Mononuclear cell (primary cell): ENCODE results near the gene KLF5. TPM values are rescaled to one million over a fixed set of nuclear protein-coding genes. Genes with fewer than 3 reads are reported as not detected.

Experiments
- H3K27me3 ChIP-seq: 2 replicates; pipeline ENCODE4 v1.6.0; 2011; ENCODE audit warnings: low read length, control low read depth; ENCODE audit not compliant: insufficient read depth
- H3K4me1 ChIP-seq: 2 replicates; pipeline ENCODE4 v1.5.1; 2011; ENCODE audit warnings: mild to moderate bottlenecking, low read length, control low read depth; ENCODE audit not compliant: insufficient read depth
- H3K4me3 ChIP-seq: 2 replicates; pipeline ENCODE4 v1.5.1; 2011; ENCODE audit warnings: mild to moderate bottlenecking, low read length, moderate library complexity
- H3K9me3 ChIP-seq: 2 replicates; pipeline ENCODE4 v1.5.1; 2011; ENCODE audit warnings: low read depth, mild to moderate bottlenecking, control low read depth, low read length
- total RNA-seq: library from RNA; depleted of rRNA; stranded (reverse); fragments of >200 nt; gene quantifications from one replicate; pipeline ENCODE4 v1.2.3, GENCODE V29; 2012

Gene KLF5
- total RNA-seq, 1 donor = 3.0 TPM

DNA sequence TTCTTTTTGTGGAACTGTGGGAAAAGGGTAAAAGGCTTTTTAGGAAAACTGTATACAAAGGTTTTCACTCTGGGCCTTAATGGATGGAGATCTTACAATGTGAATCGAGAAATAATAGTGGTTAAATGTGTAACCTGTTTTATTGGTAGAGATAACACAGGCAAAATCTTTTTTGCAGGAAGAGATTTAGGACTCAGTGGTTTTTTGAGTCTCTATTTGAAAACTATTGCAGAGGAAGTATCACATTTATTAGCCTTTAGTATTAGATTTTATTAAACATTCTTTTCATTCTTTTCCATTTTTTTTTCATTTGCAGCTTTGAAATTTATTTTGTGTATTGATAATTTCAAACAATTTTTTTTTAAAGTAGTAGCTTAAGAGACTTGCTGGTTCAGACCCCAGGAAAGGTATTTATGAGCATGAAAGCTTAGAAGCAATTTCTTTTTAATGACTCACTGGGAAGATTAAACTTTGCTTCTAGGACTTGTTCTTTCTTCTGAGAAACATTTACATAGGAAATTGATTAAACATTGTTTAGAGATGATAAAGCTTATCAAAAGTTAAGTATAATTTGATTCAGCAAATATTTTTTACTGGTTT lies 10.5 kb downstream of the KLF5 start:
- H3K9me3 ChIP-seq = no peaks in the 10 kb centered on the region
- no peaks in the 10 kb centered on the region for H3K27me3 ChIP-seq
- no peak overlapping the region for H3K4me3 ChIP-seq
- no peaks in the 10 kb centered on the region for H3K4me1 ChIP-seq

DNA sequence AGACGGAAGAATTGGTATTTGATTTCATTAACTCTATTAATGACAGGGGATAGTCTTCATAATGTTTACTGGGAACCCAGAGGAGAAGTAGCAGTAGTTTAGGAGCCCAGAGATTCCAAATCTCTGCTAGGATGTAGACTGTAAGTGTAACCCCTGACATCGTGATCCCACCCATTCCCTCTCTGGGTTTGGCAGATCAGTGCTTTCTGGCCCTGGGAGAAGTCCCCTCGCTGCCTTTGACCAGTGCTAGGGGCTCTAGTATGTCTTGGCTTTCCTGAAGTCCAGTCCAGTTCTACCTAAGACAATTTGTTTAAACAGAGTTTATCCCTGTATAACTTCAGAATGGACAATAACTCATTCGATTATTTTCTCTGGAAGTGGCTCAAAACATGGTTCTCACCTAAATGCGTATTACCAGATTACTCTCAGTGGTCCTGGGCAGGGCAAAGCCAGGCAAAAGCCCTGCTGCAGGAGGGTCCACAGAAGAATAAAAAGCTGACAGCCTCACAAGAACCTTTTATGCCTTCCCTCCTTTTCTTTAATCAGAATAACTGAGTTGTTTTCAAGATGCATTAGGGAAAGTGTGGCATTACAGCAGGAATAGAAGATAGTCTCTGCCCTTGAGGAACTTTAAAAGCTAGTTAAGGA lies 11.8 kb downstream of the KLF5 start:
- no peak overlapping the region for H3K4me3 ChIP-seq
- H3K4me1 ChIP-seq = no peaks in the 10 kb centered on the region
- H3K27me3 ChIP-seq = no peaks in the 10 kb centered on the region
- H3K9me3 ChIP-seq = no peaks in the 10 kb centered on the region

DNA sequence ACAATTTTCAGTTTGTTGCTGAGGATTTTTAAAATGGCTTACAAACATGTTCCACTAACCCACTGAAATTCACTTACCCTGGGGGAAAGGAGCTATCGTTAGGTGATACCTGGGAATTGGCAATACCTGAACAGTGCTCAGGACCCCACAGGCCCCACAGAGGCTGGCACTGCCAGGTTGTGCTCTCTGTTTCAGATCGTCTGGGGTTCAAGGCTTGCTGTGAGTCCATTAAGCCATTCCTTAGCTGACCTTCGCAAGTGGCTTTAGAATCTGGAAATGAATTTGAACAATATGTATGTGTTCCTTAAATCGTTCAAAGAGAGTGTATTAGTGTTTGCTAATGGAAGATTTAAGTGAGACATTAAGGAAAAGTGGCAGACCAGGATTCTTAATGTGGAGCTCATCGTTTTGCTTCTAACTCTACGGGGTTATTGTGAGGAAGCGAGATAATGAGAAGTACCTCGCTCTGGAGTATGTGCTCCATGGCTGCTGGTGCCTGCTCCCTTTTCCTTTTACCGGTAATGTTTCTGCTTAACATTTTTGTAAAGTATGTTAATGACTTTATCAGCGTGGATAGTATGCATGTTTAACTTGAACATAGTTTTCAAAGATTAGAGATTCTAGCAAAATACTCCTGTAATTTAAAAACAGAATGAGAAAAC lies 13.6 kb downstream of the KLF5 start:
- Histone ChIP-seq H3K9me3 (no peaks in the 10 kb centered on the region), H3K27me3 (no peaks in the 10 kb centered on the region), H3K4me1 (no peaks in the 10 kb centered on the region), H3K4me3 (no peak overlapping the region)

DNA sequence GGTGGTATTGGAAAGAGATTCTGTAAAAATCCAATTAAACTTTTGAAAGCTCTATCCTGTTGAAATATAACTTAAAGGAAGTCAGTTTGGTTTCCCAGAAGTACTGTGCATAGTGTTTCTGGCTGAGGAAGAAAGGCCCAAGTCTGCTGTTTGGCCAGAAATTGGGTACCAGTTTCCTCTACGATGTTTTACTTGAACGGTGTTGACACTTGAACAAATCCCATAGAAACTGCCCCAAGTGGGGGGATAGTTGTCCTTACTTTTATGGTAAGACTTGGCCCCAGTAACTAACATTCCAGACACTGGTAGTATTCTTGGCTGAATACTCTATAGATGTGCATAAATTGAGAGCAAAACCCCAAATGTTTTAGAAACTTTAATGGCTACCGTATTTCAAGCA lies 14.2 kb downstream of the KLF5 start:
- Histone ChIP-seq H3K9me3 (no peaks in the 10 kb centered on the region), H3K4me3 (no peak overlapping the region)

DNA sequence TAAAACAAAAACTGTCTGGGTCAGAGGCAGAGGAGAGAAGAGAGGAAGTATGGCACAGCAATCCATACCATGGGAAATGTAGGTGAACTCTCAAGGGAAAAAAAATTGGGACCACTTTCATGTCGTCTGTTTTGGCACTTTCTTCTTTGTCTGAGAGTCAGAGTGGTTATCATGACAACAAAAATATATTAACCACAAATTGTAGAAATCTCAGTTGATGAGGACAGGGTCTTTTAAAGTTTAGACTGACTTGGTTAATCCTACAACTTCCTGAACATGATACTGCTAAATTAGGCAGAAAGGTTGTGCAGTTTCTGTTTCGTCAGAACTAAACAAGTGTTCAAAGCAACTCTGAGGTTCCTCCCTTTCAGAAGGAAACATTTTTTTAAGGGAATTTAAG lies 15.2 kb downstream of the KLF5 start:
- no peaks in the 10 kb centered on the region for H3K9me3 ChIP-seq
- no peaks in the 10 kb centered on the region for H3K4me1 ChIP-seq
- no peaks in the 10 kb centered on the region for H3K27me3 ChIP-seq
- no peak overlapping the region for H3K4me3 ChIP-seq

More for the DNA sequence above, 14.2 kb downstream of the KLF5 start:
- Histone ChIP-seq H3K4me1 (no peaks in the 10 kb centered on the region), H3K27me3 (no peaks in the 10 kb centered on the region)

DNA sequence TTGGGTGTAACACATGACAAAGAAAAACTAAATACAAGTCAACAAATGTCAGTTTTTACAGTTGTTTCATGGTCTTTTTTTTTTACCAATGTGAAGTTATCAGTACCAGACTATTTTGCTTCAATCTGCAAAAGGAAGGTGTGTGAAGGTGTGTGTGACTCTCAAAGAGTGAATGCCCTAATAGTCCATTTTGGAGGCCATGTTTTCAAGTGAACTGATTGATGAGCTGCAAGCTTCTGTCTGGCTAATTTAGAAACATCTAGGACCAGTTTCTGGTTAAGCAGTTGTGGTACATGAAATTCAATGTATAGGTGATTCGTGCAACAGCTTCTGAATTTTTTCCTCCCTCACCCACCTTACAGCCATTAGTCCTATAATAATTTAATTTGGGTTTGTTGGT lies 16.1 kb downstream of the KLF5 start:
- no peaks in the 10 kb centered on the region for H3K4me1 ChIP-seq
- no peaks in the 10 kb centered on the region for H3K9me3 ChIP-seq
- H3K27me3 ChIP-seq = no peaks in the 10 kb centered on the region
- H3K4me3 ChIP-seq = no peak overlapping the region

DNA sequence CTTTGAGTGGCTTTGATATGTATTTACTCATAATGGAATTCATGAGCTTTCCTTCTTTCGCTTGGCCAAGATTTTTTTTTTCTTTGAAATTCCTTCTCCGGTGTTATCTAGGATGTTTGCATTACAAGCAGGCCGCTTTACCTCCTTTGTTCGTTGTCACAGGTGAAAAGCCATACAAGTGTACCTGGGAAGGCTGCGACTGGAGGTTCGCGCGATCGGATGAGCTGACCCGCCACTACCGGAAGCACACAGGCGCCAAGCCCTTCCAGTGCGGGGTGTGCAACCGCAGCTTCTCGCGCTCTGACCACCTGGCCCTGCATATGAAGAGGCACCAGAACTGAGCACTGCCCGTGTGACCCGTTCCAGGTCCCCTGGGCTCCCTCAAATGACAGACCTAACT lies 16.7 kb downstream of the KLF5 start:
- Histone ChIP-seq H3K9me3 (no peaks in the 10 kb centered on the region), H3K27me3 (no peaks in the 10 kb centered on the region), H3K4me1 (no peaks in the 10 kb centered on the region), H3K4me3 (no peak overlapping the region)

DNA sequence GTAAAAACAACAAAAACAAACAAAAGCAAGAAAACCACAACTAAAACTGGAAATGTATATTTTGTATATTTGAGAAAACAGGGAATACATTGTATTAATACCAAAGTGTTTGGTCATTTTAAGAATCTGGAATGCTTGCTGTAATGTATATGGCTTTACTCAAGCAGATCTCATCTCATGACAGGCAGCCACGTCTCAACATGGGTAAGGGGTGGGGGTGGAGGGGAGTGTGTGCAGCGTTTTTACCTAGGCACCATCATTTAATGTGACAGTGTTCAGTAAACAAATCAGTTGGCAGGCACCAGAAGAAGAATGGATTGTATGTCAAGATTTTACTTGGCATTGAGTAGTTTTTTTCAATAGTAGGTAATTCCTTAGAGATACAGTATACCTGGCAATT lies 17.1 kb downstream of the KLF5 start:
- H3K9me3 ChIP-seq = no peaks in the 10 kb centered on the region

DNA sequence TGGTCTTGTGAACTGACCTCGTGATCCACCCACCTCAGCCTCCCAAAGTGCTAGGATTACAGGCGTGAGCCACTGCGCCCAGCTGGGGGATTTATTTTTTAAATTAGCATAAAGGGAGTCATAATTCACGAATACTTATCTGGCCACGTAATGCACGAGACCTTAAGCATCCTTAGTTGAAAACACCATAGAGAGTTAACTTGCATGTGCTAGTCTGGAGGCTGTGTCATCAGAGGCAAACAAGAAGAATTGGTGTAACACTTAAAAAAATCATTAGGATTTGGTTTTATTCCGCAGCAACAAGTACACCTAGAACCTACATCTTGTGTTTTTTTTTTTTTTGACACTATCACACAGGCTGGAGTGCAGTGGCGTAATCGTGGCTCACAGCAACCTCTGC lies 19.1 kb downstream of the KLF5 start:
- H3K27me3 ChIP-seq = no peaks in the 10 kb centered on the region
- H3K4me3 ChIP-seq = no peak overlapping the region
- no peaks in the 10 kb centered on the region for H3K9me3 ChIP-seq
- no peaks in the 10 kb centered on the region for H3K4me1 ChIP-seq

More for the DNA sequence above, 17.1 kb downstream of the KLF5 start:
- no peaks in the 10 kb centered on the region for H3K4me1 ChIP-seq
- no peaks in the 10 kb centered on the region for H3K27me3 ChIP-seq
- H3K4me3 ChIP-seq = no peak overlapping the region

DNA sequence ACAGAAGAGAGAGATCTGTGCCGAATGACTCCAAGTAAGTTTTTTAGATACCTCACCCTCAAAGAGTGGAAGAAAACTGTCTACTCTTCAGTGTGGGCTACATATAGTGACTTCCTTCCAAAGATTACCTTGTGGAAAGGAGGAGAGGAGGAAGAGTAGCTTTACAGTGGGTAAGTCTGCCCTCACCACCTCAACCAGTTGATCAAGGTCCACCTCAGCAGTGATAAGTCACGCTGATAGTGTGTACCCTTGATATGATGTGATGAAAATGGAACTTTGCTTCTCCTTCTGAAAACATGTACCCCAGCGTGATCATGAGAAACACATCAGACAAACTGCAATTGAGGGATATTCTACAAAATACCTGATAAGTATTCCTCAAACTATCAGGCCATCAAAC lies 20.6 kb downstream of the KLF5 start:
- Histone ChIP-seq H3K4me3 (no peak overlapping the region), H3K4me1 (no peaks in the 10 kb centered on the region), H3K27me3 (no peaks in the 10 kb centered on the region), H3K9me3 (no peaks in the 10 kb centered on the region)

DNA sequence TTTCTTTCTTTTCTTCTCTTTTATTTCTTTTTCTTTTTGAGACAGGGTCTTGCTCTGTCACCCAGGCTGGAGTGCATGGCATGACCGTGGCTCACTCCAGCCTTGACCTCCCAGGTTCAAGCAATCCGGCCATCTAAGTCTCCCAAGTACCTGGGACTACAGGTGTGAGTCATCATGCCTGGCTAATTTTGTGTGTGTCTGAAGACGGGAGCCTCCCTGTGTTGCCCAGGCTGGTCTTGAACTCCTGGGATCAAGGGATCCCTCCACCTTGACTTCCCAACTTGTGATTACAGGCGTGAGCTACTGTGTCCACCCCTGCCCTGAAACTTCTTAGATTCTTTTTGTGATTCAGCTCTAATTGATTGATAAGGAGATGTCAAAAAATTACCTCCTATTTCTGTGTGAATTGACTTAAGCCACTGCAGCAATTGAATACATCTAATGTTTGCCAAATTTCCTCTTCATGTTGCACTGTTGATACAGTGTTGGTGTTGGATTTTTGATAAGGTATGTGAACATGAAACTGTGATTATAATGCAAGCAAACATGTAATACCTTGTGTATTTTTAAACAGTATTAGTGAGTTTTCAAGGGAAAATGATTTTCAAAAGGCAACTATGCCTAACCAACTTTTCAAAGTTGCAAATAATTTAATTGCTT lies 22.6 kb downstream of the KLF5 start:
- H3K27me3 ChIP-seq = no peaks in the 10 kb centered on the region
- no peaks in the 10 kb centered on the region for H3K9me3 ChIP-seq
- H3K4me3 ChIP-seq = no peak overlapping the region
- no peaks in the 10 kb centered on the region for H3K4me1 ChIP-seq

DNA sequence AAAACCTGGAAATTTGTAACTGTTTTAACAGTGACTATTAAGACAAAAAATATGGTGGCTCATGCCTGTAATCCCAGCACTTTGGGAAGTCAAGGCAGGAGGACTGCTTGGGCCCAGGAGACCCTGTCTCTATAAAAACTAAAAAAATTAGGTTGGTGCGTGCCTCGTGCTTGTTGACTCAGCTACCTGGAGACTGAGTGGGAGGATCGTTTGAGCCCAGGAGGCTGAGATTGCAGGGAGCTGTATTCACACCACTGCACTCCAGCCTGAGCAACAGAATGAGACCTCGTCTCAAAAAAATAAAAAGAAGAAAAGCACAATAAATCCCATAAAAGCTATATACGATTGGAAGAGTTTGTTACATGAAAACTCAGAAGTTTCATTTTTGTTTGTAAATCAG lies 23.7 kb downstream of the KLF5 start:
- no peaks in the 10 kb centered on the region for H3K9me3 ChIP-seq
- no peaks in the 10 kb centered on the region for H3K27me3 ChIP-seq
- H3K4me3 ChIP-seq = no peak overlapping the region
- H3K4me1 ChIP-seq = no peaks in the 10 kb centered on the region

DNA sequence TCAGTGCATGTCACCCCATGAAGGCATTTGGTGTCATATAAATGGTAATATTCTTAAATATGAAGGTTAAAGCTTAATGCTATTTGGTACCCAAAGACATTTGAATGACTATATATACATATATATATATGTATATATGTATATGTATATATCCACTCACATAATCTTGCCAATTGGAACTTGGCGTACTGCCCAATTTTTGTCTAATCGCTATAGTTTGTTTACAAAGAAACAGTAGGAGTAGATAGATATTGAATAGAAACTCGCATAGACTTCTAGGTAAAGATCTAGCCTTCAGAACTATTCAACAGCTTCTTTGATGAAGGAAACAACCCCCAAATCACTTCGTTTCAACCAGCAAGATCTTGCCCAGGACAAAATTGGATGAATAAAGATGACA lies 24.1 kb downstream of the KLF5 start:
- Histone ChIP-seq H3K9me3 (no peaks in the 10 kb centered on the region), H3K4me1 (no peaks in the 10 kb centered on the region), H3K27me3 (no peaks in the 10 kb centered on the region), H3K4me3 (no peak overlapping the region)

DNA sequence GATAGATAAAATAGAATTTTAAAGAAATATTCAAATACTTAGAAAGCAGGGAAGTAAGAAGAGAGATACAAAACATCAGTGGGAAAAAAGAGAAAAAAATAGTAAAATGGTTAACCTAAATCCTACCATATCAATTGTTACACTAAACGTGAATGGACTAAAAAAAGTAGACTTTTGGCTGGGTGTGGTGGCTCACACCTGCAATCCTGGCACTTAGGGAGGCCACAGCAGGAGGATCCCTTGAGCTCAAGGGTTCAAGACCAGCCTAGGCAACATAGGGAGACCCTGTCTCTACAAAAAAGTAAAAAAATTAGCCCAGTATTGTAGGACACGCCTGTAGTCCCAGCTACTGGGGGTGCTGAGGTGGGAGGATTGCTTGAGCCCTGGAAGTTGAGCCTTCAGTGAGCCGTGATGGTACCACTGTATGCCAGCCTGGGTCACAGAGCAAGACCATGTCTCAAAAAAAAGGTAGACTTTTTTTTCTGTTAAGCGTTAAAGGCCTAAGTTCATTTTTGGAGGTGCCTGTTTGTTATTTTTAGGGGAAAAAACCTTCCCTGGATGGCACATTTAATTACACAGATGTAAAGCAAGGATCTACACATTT lies 29.6 kb downstream of the KLF5 start:
- Histone ChIP-seq H3K9me3 (no peaks in the 10 kb centered on the region), H3K4me1 (no peaks in the 10 kb centered on the region), H3K27me3 (no peaks in the 10 kb centered on the region), H3K4me3 (no peak overlapping the region)

DNA sequence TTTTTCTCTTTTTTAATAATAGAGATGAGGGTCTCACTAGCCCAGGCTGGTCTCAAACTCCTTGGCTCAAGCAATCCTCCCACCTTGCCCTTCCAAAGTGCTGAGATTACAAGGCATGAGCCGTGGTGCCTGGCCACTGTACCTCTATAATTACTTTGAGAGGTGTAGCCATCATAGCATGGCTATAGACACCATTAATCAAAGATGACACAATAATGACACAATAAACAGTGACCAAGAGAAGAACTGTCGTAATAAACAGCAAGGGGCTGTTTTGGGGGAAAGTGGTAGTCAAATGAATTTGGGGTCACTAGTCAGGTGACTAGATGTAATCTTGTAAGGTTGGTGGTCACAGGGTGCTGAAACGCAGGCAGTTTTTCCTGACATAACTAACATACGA lies 30.4 kb downstream of the KLF5 start:
- Histone ChIP-seq H3K4me3 (no peak overlapping the region), H3K27me3 (no peaks in the 10 kb centered on the region), H3K9me3 (no peaks in the 10 kb centered on the region), H3K4me1 (no peaks in the 10 kb centered on the region)
